HTR-8/SVneo (cell line): ENCODE results near the gene ITGA11.
A peak's percentile ranks its signal among the peaks of the same experiment; 100 is the strongest.

Experiments used
- DNase-seq: peaks from one replicate; pipeline ENCODE4 v3.0.0; 2011; ENCODE audit warnings: low spot score, mixed read lengths; ENCODE audit not compliant: insufficient read length
- FAIRE-seq: peaks from 2 replicates; lab custom pipeline; 2011; peaks lifted over from hg19 to GRCh38; lab: Jason Lieb, UNC

Gene ITGA11

DNA sequence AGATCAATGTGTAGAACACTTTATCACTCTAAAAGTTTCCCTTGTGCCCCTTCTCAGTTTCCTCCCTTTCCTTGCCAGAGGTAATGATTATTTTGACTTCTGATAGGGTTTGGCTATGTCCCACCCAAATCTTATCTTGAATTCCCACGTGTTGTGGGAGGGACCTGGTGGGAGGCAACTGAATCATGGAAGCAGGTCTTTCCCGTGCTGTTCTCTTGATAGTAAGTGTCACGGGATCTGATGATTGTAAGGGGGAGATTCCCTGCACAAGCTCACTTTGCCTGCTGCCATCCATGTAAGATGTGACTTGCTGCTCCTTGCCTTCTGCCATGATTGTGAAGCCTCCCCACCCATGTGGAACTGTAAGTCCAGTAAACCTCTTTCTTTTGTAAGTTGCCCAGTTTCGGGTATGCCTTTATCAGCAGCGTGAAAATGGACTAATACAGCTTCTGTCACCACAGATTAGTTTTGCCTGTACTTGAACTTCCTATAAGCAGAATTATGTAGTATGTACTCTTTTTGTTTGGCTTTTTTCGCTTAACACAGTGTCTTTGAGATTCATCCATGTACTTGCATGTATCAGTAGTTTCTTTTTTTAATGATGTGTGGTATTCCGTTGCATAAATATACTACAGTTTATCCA lies 147.2 kb downstream of the ITGA11 start:
- no peak for FAIRE-seq
- no peak for DNase-seq

DNA sequence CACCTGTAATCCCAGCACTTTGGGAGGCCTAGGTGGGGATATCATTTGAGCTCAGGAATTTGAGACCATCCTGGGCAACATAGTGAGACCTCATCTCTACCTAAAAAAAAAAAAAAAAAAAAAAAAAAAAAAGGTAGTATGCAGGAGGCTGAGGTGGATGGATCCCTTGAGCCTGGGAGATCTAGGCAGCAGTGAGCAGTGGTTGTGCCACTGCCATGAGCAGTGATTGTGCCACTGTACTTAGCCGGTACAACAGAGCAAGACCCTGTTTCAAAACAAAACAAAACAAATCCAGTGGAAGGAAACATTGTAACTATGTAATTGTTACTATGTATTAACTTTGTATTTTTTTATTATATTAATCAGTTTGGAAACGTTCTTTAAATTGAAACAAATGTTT lies 148.6 kb downstream of the ITGA11 start:
- FAIRE-seq, result no peak
- no peak for DNase-seq

DNA sequence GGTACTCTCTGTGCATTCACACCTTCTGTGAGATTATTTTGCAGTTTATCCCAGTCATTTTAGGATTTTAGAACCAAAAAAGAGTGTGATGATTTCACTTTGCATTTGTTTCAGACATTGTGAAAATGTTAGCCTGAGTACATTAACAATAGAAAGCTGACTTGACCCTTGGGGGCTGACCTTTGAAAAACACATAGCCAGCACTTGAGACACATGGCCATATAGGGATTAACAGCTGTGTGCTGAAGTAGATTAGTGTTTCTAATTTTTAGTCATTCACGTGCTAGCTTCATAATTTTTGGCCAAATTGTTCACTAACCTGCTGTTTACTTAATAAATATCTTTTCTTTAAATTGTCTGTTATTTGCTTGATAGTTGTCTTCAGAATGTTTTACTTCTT lies 151.0 kb downstream of the ITGA11 start:
- DNase-seq, result no peak
- FAIRE-seq, result no peak

DNA sequence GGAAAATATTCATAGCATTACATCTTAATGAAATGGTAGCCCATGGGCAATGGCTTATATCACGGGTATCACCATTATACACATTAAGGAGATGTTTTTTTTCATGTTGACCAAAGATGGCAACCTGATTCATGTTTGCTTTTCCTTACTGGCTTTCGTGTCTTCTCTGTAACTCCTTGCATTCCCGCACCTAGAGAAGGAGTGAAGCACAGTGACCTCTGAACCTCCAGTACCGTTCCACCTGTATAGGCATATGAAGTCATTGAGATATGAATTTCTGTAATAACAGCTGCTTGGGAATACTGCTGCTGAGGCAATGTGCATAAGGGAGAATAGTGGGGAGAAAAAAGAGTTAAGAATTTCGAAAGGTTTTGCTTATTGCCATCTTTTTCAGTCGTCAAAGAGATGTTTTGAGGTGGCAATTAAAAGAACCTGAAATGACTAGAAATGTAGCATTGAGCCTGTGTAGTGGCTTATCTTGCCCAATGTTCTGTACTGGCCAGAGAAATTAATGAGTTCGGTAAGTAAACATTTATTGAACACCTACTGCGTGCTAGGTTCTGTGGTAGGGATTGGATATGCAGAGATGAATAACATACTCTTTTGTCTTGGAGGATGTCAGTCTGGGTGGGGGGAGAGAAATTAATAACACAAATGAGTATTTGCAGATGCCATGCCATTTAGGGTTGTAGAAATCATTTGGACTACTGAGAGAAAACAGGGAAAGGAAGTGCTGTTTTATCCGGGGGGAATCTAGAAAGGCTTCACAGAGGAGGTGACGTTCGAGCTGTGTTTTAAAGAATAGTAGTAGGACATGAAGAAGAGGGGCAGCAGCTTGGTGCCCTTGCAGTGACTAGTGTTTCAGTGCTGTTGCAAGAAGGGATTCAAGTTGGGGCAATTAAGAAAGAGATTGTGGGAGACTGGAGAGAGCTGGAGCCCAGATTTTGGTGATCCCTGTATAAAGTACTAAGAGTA lies 151.9 kb downstream of the ITGA11 start:
- FAIRE-seq, result no peak
- DNase-seq, result no peak

DNA sequence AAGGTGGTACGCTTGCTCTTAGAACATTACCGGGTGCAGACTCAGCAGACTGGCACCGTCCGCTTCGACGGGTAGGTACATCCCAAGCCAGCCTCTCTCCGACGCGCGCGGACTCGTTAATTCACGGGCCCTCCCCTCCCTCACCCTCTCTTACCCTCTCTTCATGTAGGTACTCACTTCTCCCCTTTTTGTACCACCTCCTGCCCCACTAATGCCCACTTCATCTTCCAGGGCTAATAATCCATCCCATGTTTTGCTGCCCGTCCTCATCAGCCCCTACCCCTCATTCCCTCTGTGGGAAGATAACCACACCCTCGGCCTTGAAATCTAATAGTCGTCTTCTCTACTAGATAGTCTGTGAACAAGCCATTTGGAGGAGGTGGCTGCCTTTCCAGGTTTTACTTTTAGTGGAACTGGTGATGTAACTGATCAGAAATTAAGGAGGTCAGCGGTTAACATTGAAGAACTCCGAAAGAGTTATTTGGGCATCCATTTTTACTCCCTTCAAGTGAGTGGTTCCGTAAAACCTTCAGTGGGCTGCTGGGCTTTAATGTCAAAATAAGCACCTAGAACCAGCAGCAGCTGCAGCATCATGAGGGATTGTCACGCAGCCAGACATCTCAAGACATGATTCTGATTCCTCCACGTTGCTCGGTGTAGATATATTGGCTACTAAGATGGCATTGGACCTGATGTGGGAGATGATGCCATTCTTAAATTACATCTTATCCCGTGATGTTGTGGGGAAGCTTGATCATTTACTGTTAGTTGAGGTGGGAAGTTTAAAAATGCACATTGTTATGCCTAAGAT lies 153.2 kb downstream of the ITGA11 start:
- DNase-seq (no peak), FAIRE-seq (peak; percentile 49)

DNA sequence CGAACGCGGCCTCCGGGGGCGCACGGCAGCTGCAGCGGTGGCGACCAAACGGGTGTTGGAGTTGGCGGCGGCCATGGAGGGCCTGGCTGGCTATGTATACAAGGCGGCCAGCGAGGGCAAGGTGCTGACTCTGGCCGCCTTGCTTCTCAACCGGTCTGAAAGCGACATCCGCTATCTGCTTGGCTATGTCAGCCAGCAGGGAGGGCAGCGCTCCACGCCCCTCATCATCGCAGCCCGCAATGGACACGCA lies 153.7 kb downstream of the ITGA11 start:
- no peak for DNase-seq

DNA sequence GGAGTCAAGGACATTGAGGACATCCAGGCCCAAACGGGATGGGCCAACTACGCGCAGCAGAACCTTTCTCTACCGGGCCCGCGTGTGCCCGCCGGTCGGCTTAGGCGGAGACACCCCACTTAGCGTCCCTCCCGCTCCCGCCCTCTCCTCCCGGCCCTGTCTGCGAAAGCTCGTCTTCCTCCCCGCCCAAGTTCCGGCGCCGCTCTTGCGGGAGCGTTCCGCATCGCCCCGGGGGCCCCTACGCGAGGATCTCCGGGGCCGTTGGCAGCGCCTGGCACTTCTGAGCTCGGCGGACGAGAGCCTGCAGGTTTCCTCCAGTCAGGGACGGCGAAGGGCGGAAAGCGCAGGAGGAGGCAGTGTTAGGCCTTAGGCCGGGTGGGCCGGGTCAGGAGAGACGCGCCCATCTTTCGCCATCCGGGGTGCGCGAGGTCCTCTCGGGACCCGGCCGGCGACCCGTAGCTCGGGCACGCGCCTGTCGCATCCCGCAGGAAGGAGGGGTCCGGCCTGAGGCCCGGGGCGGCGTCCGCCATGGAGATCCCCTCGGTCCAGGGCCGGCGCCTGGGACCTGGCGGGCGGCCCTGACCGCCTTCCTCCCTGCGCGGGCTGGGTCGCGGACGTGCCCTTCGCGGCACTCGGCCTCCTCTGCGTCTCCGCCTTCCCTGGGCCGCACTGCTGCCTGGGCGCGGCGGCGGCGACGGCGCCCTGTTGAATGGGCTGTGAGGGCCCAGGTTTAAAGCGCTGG lies 154.2 kb downstream of the ITGA11 start, which contains the start of gene FEM1B:
Gene FEM1B, plus strand, starts transcription at position 143 of the 742 bp plus-strand sequence. CDS start 673 bp downstream, outside the sequence.
- peak; percentile 79 for FAIRE-seq
- peak; percentile 79 for DNase-seq

More for the DNA sequence above, 153.7 kb downstream of the ITGA11 start:
- FAIRE-seq, result no peak

DNA sequence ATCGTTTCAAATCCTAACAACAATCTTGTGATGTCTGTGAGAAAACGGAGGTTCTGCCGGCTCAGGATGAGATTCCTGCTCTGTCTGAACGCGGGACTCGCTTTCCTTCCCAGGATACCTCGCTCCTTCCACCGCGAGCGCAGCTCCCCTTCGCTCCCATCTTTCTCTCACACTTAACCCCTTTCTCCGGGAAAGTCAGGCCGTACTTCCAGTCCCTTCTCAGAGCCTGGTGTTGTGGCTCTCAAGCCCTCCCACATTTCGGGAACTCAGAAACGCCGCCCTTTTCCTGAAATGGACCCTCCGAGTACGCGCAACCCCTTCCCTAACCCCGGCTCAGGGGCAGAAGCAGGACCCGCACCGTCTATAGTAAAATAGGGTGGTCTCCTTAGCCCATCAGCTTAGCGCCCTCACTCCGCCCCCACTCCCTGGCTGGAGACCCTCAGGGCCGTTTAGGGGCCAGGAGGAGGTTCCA lies 154.8 kb downstream of the ITGA11 start:
- DNase-seq (peak; percentile 48), FAIRE-seq (no peak)

DNA sequence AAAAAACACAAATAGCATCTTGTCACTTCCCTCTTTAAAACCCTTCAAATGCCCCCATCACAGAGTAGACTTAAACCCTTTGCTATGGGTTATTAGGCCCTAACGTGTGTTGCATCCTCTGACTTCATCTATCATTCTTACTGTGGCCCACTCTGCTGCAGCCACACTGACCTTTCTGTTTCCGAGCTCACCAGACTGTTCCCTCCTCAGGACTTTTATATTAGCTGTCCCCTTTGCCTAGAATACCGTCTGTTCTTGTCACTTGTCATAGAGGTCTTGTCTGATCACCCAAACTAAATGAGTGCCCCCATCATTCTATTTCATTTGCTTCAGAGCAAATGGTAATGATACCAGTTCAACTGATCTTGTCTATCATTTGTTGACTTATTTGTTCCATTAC lies 155.3 kb downstream of the ITGA11 start:
- DNase-seq (no peak), FAIRE-seq (no peak)

DNA sequence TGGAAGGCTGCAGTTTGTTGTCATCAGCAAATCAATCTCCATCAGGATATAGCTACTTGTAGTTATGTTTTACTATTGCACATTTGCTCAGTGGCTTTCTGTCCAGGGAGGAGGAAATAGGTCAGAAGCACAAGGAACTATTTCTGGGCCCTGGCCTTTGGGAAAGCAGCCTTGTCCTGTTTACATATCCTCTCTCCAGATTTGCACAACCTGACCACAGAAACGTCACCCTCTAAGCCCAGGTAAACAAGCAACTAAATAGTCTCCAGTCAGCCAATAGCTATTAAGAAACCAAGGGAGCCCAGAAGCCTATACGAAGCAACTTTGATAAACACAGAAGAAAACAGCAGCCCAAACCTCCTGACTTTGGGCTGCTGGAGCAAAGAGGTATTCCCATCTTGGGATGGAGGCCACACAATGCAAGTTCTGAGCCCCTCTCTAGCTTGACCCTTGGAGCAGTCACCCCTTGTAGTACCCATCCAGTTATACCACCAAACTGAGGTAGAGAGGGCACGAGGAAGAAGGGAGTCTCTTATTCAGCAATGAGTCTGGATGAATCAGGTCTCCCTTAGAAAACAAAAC lies 156.7 kb downstream of the ITGA11 start:
- DNase-seq, result no peak
- FAIRE-seq, result no peak

DNA sequence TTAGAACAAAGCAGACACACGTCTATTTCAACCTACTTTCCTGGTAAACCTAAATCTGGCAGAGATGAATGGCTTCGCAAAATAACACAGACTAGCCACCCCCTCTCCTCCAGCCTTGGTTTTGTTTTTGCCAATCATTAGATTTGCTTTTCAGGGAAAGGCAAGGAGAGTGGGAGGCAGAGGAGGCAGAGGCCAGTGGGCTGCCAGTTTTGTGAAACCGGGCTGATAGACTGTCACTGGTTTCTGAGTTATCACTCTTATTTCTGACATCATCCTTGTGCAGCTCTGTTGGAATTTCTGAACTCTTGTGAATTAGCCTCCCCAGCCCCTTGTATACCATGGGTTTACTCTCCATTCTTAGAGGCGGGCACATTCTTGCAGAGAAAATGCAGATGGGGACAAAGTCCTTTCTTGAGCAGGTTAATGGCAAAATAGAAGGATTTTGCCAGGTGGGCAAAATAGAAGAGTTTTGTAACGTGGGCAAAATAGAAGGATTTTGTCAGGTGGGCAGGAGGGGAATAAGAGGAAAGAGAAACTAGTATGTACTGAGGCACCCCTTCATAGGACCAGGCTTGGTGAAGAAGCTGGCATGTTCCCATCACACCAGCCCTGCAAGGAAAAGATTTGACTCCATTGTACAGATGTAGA lies 157.6 kb downstream of the ITGA11 start:
- DNase-seq (no peak), FAIRE-seq (no peak)

DNA sequence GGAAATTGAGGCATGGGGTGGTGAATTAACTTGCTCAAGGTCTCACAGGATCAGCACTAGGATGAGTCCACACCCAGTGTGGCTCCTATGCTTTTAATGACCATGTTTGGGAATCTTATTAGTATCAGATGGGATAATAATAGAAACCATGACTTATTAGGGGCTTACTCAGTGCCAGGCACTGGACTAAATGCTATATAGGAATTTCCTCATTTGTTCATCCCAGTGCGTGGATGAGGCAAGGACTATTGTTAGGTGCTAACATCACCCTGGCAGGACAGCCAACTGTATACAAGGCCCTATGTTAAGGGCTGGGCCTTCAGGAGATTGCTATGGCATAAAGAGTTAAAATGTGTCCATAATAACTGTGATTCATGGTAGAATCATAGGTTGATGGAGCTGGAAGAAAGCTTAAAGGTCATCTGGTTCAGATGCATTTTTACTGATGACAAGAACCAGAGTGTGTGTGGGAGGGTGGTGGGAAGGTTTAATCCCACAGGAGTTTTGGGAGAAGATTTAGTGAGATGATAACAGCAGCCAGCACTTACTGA lies 159.2 kb downstream of the ITGA11 start:
- no peak for DNase-seq
- FAIRE-seq, result peak; percentile 66

DNA sequence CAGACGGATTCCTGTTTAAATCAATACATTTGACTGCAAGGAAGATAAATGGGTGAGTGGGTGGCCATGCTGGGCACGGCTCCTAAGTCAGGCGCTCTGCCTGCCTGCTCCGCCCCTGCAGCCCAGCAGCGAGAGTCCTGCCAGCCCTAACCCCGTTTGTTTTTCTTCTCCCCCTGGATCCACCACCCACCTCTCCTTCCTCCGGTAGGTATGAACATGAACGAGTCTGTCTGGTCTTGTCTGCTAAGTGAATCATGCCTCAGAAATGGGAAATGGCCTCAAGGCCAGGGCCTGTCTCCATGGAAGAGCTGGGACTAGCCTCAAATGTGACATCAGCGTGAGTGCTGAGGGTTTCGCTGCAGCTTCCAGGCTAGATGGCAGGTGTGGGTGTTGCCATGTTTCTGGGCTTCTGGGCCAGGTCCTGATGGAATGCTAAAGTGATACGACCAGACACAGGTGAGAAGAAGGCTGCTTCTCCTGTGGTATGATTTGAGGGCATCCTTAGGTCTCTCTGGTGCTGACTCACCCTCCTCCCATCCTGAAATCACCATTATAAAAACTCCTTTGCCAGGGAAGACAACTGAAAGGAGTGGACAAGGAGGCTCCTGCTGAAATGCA lies 160.0 kb downstream of the ITGA11 start:
- DNase-seq, result peak; percentile 86
- peak; percentile 99 for FAIRE-seq

DNA sequence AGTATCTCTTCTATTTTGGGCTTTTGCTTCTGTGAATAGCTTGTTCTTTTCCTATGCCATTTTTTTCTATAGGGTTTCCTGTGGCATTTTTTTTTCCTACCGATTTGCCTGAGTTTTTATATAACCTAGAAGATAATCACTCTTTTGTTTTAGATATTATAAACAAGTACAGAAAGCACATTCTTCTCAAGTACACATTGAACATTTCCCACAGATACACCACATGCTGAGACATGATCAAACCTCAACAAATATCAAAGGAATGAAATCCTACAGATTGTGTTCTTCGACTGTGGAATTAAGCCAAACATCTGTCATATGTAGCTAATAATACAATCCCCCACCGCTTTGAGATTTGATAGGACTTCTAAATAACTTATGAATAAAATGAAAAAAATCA lies 163.6 kb downstream of the ITGA11 start:
- DNase-seq, result no peak
- FAIRE-seq, result no peak

DNA sequence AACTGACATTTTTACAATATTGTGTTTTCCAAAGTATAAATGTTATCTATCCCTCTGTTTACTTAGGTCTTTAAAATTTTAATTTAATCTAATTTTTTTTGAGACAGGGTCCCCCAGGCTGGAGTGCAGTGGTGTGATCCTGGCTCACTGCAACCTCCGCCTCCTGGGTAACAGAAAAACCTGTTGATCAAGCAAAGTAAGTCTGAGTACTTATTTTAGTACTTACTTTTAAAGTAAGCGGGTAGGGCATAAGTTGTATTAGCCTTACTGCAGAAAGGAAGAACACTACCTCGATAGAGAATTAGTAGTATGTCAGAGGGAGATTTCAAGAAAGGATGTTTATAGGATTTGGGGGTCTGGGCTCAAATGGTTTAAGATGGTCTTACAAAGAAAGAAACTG lies 166.3 kb downstream of the ITGA11 start:
- DNase-seq, result no peak
- FAIRE-seq, result no peak

DNA sequence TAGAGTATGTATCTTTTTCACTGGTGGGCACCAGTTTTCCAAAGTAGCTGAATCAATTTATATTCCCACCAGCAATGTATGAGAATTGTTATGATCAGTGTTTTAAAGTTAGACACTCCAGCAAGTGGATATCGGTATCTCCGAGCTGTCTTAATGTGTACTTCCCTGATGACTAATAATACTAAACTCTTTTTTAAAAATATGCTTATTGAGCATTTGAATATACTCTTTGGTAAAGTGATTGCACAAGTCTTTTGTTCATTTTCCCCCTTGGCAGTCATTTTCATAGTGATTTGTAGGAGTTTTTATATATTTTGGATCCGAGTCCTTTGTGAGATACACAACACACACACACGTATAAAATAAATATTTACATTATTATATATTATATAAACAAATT lies 166.9 kb downstream of the ITGA11 start:
- no peak for FAIRE-seq
- no peak for DNase-seq

DNA sequence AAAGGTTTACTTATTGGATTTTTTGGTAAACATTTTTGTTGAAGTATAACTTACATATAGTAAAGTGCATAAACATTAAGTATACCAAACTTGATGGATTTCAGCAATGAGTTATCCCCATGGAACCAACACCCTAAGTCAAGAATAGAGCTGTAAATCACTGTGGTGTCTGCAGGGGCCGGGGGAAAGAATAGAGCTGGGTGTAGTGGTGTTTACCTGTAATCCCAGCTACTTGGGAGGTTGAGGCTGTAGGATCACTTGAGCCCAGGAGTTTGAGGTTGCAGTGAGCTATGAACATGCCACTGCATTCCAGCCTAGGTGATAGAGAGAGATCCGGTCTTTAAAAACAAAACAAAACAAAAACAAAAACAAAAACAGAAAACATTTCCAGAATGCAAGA lies 167.7 kb downstream of the ITGA11 start:
- peak; percentile 16 for FAIRE-seq
- no peak for DNase-seq
